ENCODE measurements around the gene PYGL.

PYGL gene

GRCh38 chr14:50929506-50929905 lies 14.8 kb downstream of the PYGL start:
- TF ChIP-seq GABPA (IDR thresholded peaks at IDR 0.05; ENCODE audit: low read depth) (no peak), SPI1 (IDR thresholded peaks at IDR 0.05; ENCODE audit: borderline replicate concordance, low read depth) (no peak), POLR2AphosphoS5 (IDR thresholded peaks at IDR 0.05; ENCODE audit: low read depth) (no peak), REST (IDR thresholded peaks at IDR 0.05; ENCODE audit: insufficient replicate concordance, low read depth) (no peak)
- TF ChIP-seq, protein P1, sequence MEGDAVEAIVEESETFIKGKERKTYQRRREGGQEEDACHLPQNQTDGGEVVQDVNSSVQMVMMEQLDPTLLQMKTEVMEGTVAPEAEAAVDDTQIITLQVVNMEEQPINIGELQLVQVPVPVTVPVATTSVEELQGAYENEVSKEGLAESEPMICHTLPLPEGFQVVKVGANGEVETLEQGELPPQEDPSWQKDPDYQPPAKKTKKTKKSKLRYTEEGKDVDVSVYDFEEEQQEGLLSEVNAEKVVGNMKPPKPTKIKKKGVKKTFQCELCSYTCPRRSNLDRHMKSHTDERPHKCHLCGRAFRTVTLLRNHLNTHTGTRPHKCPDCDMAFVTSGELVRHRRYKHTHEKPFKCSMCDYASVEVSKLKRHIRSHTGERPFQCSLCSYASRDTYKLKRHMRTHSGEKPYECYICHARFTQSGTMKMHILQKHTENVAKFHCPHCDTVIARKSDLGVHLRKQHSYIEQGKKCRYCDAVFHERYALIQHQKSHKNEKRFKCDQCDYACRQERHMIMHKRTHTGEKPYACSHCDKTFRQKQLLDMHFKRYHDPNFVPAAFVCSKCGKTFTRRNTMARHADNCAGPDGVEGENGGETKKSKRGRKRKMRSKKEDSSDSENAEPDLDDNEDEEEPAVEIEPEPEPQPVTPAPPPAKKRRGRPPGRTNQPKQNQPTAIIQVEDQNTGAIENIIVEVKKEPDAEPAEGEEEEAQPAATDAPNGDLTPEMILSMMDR (IDR thresholded peaks at IDR 0.05; ENCODE audit: insufficient read depth, low read length), result no peak
- Histone ChIP-seq H3K27me3 (ENCODE audit: insufficient read depth, poor library complexity, severe bottlenecking) (no peaks in the 10 kb centered on the region), H3K27ac (replicated peaks) (peak overlapping the region; percentile 73), H3K4me3 (replicated peaks; ENCODE audit: insufficient read depth, low read length) (no peak overlapping the region)
- no peak for DNase-seq (ENCODE audit: low read depth in 1 of 2, low spot score in 1 of 2)

GRCh38 chr14:50928002-50928635 lies 16.2 kb downstream of the PYGL start:
- peak overlapping the region; percentile 73 for H3K27ac ChIP-seq (replicated peaks)
- no peaks in the 10 kb centered on the region for H3K27me3 ChIP-seq (ENCODE audit: insufficient read depth, poor library complexity, severe bottlenecking)
- TF ChIP-seq GABPA (IDR thresholded peaks at IDR 0.05; ENCODE audit: low read depth) (no peak), POLR2AphosphoS5 (IDR thresholded peaks at IDR 0.05; ENCODE audit: low read depth) (peak; percentile 70), SPI1 (IDR thresholded peaks at IDR 0.05; ENCODE audit: borderline replicate concordance, low read depth) (peak; percentile 97), REST (IDR thresholded peaks at IDR 0.05; ENCODE audit: insufficient replicate concordance, low read depth) (no peak)
- TF ChIP-seq, protein P1 (IDR thresholded peaks at IDR 0.05; ENCODE audit: insufficient read depth, low read length), result no peak
- DNase-seq (ENCODE audit: low read depth in 1 of 2, low spot score in 1 of 2), result peak; percentile 92 to 94
- no peak overlapping the region for H3K4me3 ChIP-seq (replicated peaks; ENCODE audit: insufficient read depth, low read length)

- peak; percentile 84 to 90 for DNase-seq (ENCODE audit: low read depth in 1 of 2, low spot score in 1 of 2)
- no peaks in the 10 kb centered on the region for H3K27me3 ChIP-seq (ENCODE audit: insufficient read depth, poor library complexity, severe bottlenecking)
- H3K4me3 ChIP-seq (replicated peaks; ENCODE audit: insufficient read depth, low read length), result no peak overlapping the region
- H3K27ac ChIP-seq (replicated peaks), result peak overlapping the region; percentile 73
- peak; percentile 53; the same call in 1 of the 2 replicates for TF ChIP-seq POLR2AphosphoS5 (IDR thresholded peaks at IDR 0.05; ENCODE audit: low read depth)
- TF ChIP-seq, protein P1 (IDR thresholded peaks at IDR 0.05; ENCODE audit: insufficient read depth, low read length), result no peak
- peak; percentile 29; the same call in 1 of the 2 replicates for TF ChIP-seq SPI1 (IDR thresholded peaks at IDR 0.05; ENCODE audit: borderline replicate concordance, low read depth)
Measured at GRCh38 chr14:50926851-50927386, 17.4 kb downstream of the PYGL start.

All from HL-60 (cell line).